BJ (cell line): Measurements from ENCODE around the gene SRCIN1. TPM values are rescaled to one million over a fixed set of nuclear protein-coding genes. Genes with fewer than 3 reads are reported as not detected.

Source experiments
- CTCF ChIA-PET: fragments of 350-600 bp; formaldehyde crosslinking; extraction: SDS; loops from one replicate; lab custom pipeline; 2021; ENCODE audit warnings: antibody characterized with exemption, inconsistent platforms; lab: Yijun Ruan, JAX
- POLR2A ChIA-PET: fragments of 300-600 bp; sonication (Branson Sonifier 250); formaldehyde crosslinking; extraction: SDS; loops from one replicate; lab custom pipeline; 2021; ENCODE audit warnings: antibody characterized with exemption; lab: Charles Lee
- DNase-seq: peaks from one replicate; pipeline ENCODE4 v3.0.0-alpha.2; 2011; ENCODE audit warnings: low read depth
- H3K27me3 ChIP-seq: 2 replicates; pipeline ENCODE4 v1.6.0; 2011; ENCODE audit warnings: low read length; ENCODE audit not compliant: control insufficient read depth, insufficient read depth
- H3K36me3 ChIP-seq: 2 replicates; pipeline ENCODE4 v1.5.1; 2011; ENCODE audit warnings: low read length; ENCODE audit not compliant: control insufficient read depth, insufficient read depth
- H3K4me3 ChIP-seq: 2 replicates; pipeline ENCODE4 v1.5.1; 2011; ENCODE audit warnings: low read depth, mild to moderate bottlenecking, control low read depth, low read length
- polyA plus RNA-seq: library from polyadenylated mRNA; depleted of rRNA; stranded (reverse); fragments of >200 nt; gene quantifications from 2 replicates; pipeline ENCODE4 v1.2.3, GENCODE V29; 2011
- TF ChIP-seq, protein P1 (sequence below): IDR thresholded peaks from 2 replicates; pipeline ENCODE4 v1.5.1; 2011; ENCODE audit warnings: low read depth, mild to moderate bottlenecking, control low read depth, inconsistent platforms, low read length, moderate library complexity; ENCODE audit not compliant: insufficient read depth

SRCIN1 gene
- polyA plus RNA-seq, 1 experiment: not detected

DNA sequence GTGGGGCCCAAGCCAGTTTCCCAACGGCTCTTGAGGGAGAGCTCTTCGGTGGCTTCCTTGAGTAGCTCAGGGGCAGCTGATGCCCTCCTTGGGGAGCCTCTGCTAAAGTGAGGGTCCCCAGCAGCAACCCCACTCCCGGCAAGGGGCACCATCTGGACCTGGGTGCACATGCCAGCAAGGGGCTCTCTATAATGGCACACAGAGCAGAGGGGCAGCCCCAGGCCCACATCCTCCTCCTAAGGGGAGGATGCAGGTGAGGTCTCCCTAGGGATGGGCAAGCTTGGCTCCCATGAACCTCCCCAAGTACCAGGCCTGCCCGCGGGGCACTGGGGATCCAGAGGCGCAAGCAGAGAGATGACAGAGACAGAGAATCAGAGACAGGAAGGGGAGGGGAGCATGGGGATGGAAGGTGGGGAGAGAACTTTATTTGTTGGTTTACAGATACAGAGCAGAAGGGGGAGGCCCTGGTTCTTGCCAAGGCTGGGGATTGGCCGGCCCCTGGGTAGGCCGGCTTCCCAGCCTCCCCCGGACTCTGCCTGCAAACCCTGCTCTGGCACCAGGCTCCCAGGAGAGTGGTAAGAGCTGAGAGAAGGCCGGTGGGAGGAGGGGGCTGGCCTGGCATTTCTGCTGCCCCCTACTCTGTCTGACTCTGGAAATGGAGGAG, 61.4 kb downstream of the SRCIN1 start:
- no peak for DNase-seq
- TF ChIP-seq, protein P1, sequence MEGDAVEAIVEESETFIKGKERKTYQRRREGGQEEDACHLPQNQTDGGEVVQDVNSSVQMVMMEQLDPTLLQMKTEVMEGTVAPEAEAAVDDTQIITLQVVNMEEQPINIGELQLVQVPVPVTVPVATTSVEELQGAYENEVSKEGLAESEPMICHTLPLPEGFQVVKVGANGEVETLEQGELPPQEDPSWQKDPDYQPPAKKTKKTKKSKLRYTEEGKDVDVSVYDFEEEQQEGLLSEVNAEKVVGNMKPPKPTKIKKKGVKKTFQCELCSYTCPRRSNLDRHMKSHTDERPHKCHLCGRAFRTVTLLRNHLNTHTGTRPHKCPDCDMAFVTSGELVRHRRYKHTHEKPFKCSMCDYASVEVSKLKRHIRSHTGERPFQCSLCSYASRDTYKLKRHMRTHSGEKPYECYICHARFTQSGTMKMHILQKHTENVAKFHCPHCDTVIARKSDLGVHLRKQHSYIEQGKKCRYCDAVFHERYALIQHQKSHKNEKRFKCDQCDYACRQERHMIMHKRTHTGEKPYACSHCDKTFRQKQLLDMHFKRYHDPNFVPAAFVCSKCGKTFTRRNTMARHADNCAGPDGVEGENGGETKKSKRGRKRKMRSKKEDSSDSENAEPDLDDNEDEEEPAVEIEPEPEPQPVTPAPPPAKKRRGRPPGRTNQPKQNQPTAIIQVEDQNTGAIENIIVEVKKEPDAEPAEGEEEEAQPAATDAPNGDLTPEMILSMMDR: no peak
- CTCF ChIA-PET: interaction anchor here (2.3 to 6.6 kb wide), 3 partner anchors 10 to 14 kb away, joined by 5 to 38 read pairs (median 8); no protein-coding TSS in a partner anchor

DNA sequence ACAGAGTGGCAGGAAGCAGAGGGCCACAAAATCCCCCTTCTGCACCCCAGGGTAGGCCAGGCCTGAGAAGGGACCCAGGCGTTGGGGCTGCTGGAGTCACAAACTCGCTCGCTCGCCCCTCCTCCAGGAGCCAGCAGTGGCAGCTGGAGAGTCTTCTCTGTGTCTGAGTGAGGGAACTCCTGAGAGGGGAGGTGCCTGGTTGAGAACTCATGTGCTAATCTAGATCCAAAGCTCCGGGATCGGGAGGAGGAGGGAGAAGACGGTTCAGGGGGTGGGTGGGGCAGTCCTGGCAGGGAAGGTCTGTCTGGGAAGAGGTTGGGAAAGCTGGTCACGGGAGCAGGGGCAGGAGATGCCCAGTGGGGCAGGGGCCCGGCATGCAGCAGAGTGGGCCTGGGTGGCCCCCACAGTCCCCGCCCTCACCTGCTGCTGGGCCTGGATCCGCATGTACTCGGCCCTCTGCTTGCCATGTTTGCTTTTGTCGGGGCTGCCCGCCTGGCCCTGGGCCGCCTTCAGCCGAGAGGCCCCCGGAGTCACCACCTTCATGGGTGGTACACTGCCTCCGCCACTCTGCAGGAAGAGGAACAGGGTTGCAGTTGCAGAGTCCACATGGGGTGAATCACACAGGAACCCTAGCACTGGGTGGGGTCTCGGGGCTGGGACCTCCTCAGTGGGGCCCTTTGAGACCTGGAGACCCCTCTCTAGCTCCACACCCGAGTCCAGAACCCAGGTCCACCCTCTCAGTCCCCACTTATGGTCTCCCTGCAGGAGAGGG, 62.2 kb downstream of the SRCIN1 start:
- Histone ChIP-seq H3K27me3 (peaks cover 13% of the 10 kb centered on the region), H3K4me3 (no peak overlapping the region), H3K36me3 (no peaks in the 10 kb centered on the region)
- POLR2A ChIA-PET: no interaction called here
- CTCF ChIA-PET: interaction anchor here (0.9 to 6.6 kb wide), 6 partner anchors 9 to 122 kb away, joined by 3 to 38 read pairs (median 6); no protein-coding TSS in a partner anchor
- TF ChIP-seq, protein P1: no peak
- DNase-seq: no peak

More for the DNA sequence above, 61.4 kb downstream of the SRCIN1 start:
- POLR2A ChIA-PET: no interaction called here
- H3K36me3 ChIP-seq: no peaks in the 10 kb centered on the region
- no peak overlapping the region for H3K4me3 ChIP-seq
- peaks cover 13% of the 10 kb centered on the region for H3K27me3 ChIP-seq

DNA sequence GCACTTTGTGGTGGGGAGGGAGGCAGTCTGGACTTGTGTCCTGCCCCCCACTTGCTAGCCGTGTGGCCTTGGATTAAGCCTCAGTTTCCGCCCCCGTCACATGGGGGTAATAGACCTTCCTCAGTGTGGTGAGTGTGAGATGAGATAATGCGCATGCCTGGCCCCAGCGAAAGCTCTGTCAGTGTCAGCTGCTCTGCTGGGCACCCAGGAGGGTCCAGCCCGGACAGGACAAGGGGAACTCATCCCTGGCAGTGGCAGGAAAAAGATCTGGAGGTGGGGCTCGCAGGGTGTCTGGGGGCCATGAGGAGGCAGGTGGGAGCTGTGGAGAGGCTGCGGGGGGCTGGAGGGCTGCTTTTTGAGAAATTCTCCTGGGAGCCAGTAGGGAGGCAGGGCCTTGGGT, 63.5 kb downstream of the SRCIN1 start:
- POLR2A ChIA-PET: no interaction called here
- CTCF ChIA-PET: interaction anchor here (1.3 to 2.2 kb wide), 3 partner anchors 16 to 121 kb away, joined by 4 to 7 read pairs (median 7); no protein-coding TSS in a partner anchor
- TF ChIP-seq, protein P1: no peak
- Histone ChIP-seq H3K36me3 (no peaks in the 10 kb centered on the region), H3K4me3 (no peak overlapping the region), H3K27me3 (peaks cover 13% of the 10 kb centered on the region)
- no peak for DNase-seq

DNA sequence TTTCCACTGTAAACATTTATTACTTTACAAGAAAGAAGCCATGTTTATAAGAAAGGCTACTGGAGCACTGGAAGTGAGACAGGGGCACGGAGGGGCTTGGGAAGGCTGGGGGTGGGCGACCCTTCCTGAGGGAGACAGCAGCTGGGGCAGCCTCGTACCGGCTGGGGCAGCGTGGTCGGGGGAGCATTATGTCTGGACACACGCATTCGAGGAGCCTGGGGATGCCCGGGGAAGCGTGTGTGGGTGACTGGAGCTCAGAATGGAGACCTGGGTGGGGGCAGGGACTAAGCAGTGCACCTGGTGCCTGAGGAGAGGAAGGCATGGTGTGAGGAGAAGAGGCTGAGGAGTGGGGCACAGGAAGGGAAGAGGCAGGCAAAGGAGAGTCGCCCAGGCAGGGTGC, 64.5 kb downstream of the SRCIN1 start:
- CTCF ChIA-PET: interaction anchor here (0.6 to 2.2 kb wide), 4 partner anchors 17 to 128 kb away, joined by 3 to 7 read pairs (median 6); no protein-coding TSS in a partner anchor
- Histone ChIP-seq H3K36me3 (no peaks in the 10 kb centered on the region), H3K27me3 (peaks cover 14% of the 10 kb centered on the region), H3K4me3 (no peak overlapping the region)
- POLR2A ChIA-PET: no interaction called here
- DNase-seq: no peak
- TF ChIP-seq, protein P1: no peak

DNA sequence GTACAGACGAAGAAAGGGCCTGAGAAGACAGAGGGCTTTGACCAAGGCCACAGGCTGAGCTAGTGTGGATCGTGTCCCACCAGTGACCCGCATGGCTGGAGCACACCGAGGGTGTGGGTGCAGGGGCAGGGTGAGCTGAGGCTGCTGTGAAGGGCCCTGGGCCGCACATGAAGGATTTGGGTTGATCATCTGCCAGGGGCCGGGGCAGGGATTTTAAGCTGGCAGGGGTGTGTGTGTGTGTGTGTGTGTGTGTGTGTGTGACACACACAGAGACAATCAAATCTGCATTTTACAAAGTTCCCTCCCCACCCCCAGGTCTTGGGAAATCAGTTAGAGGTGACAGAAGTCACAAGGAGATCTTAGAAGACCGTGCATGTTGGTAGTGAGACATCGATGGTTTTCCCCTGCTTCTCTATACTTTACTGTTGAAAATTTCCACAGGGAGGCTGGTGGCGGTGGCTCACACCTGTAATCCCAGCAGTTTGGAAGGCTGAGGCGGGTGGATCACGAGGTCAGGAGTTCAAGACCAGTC, 65.2 kb downstream of the SRCIN1 start:
- TF ChIP-seq, protein P1: no peak
- H3K4me3 ChIP-seq: no peak overlapping the region
- CTCF ChIA-PET: interaction anchor here (0.6 to 2.0 kb wide), 3 partner anchors 18 to 128 kb away, joined by 3 to 8 read pairs (median 4); no protein-coding TSS in a partner anchor
- H3K36me3 ChIP-seq: no peaks in the 10 kb centered on the region
- DNase-seq: no peak
- H3K27me3 ChIP-seq: peaks cover 19% of the 10 kb centered on the region
- POLR2A ChIA-PET: no interaction called here
